ENCODE data around the gene HMGN1. TPM values are rescaled to one million over a fixed set of nuclear protein-coding genes. Genes with fewer than 3 reads are reported as not detected.
"Not testable (repeated sequence)": the region's sequence is repeated elsewhere in the genome, so short reads cannot be mapped to it uniquely, and the experiment has no call there.

HMGN1 gene
- total RNA-seq, 3 donors from 2014 or later, result 104 to 218 (median 174) TPM

GRCh38 chr21:39375446-39375845 lies 26.6 kb upstream of the HMGN1 start:
- Histone ChIP-seq H3K4me3 (no peak overlapping the region), H3K4me1 (ENCODE audit: low read depth) (peaks cover 7% of the 10 kb centered on the region), H3K9me3 (no peaks in the 10 kb centered on the region), H3K36me3 (ENCODE audit: low read depth) (no peaks in the 10 kb centered on the region)
- ATAC-seq (no peak), DNase-seq (no peak)
- TF ChIP-seq CTCF (IDR thresholded peaks at IDR 0.05), result no peak
- intact Hi-C loops (cut with DNase I, micrococcal nuclease), result no loop called here

- Histone ChIP-seq H3K9me3 (no peaks in the 10 kb centered on the region), H3K4me3 (no peak overlapping the region), H3K4me1 (ENCODE audit: low read depth) (no peaks in the 10 kb centered on the region), H3K36me3 (ENCODE audit: low read depth) (no peaks in the 10 kb centered on the region)
- no peak for TF ChIP-seq CTCF (IDR thresholded peaks at IDR 0.05)
- intact Hi-C loops (cut with DNase I, micrococcal nuclease), result no loop called here
- DNase-seq (no peak), ATAC-seq (no peak)
Observed at GRCh38 chr21:39374046-39374445, 25.2 kb upstream of the HMGN1 start.

GRCh38 chr21:39373634-39374033 lies 24.7 kb upstream of the HMGN1 start:
- no peak overlapping the region for H3K4me3 ChIP-seq
- intact Hi-C loops (cut with DNase I, micrococcal nuclease), result no loop called here
- H3K9me3 ChIP-seq, result no peaks in the 10 kb centered on the region
- ATAC-seq (peak; percentile 84), DNase-seq (peak in 1 of 3 donors; percentile 49)
- no peaks in the 10 kb centered on the region for H3K36me3 ChIP-seq (ENCODE audit: low read depth)
- no peaks in the 10 kb centered on the region for H3K4me1 ChIP-seq (ENCODE audit: low read depth)
- no peak for TF ChIP-seq CTCF (IDR thresholded peaks at IDR 0.05)

GRCh38 chr21:39369896-39370288 lies 21.0 kb upstream of the HMGN1 start:
- H3K4me1 ChIP-seq (ENCODE audit: low read depth); H3K9me3 ChIP-seq; H3K36me3 ChIP-seq (ENCODE audit: low read depth); ATAC-seq; intact Hi-C loops (cut with DNase I, micrococcal nuclease); DNase-seq; H3K4me3 ChIP-seq: not testable (repeated sequence)

GRCh38 chr21:39367783-39368182 lies 18.9 kb upstream of the HMGN1 start:
- no peak overlapping the region for H3K4me3 ChIP-seq
- TF ChIP-seq CTCF (IDR thresholded peaks at IDR 0.05), result no peak
- no peak for ATAC-seq
- no peaks in the 10 kb centered on the region for H3K4me1 ChIP-seq (ENCODE audit: low read depth)
- no peak for DNase-seq
- H3K36me3 ChIP-seq (ENCODE audit: low read depth), result no peaks in the 10 kb centered on the region
- no peaks in the 10 kb centered on the region for H3K9me3 ChIP-seq
- intact Hi-C loops (cut with DNase I, micrococcal nuclease), result no loop called here

GRCh38 chr21:39366563-39366962 lies 17.7 kb upstream of the HMGN1 start:
- no peak for DNase-seq
- TF ChIP-seq CTCF (IDR thresholded peaks at IDR 0.05), result no peak
- ATAC-seq, result no peak
- no peaks in the 10 kb centered on the region for H3K9me3 ChIP-seq
- intact Hi-C loops (cut with DNase I, micrococcal nuclease), result no loop called here
- H3K36me3 ChIP-seq (ENCODE audit: low read depth), result no peaks in the 10 kb centered on the region
- H3K4me3 ChIP-seq, result no peak overlapping the region
- no peaks in the 10 kb centered on the region for H3K4me1 ChIP-seq (ENCODE audit: low read depth)

Measured in mucosa of descending colon (tissue), 3 donors.